Esophagus squamous epithelium (tissue), 5 donors: ENCODE data around the gene SFTPB. TPM values are rescaled to one million over a fixed set of nuclear protein-coding genes. Genes with fewer than 3 reads are reported as not detected.
"Not testable (repeated sequence)": the region's sequence is repeated elsewhere in the genome, so short reads cannot be mapped to it uniquely, and the experiment has no call there.

ENCODE experiments used
- DNase-seq: peaks from one replicate; lab custom pipeline; 2025; lab: John Stamatoyannopoulos, UW
- H3K27ac ChIP-seq, 4 donors: fragments of 200-600 bp; sonication (generic); one replicate each; pipeline ENCODE4 v1.5.1; 2016 to 2019; ENCODE audit warnings: mild to moderate bottlenecking in 1 of 4
- H3K27me3 ChIP-seq, 4 donors: fragments of 200-600 bp; sonication (generic); 1 replicate in 3 of 4; 2 replicates in 1 of 4; pipeline versions ENCODE4 v1.5.1 to v1.6.0; 2017 to 2021; ENCODE audit warnings: antibody characterized with exemption in 1 of 4
- H3K36me3 ChIP-seq, 3 donors: fragments of 200-600 bp; sonication (generic); one replicate each; pipeline ENCODE4 v1.5.1; 2016 to 2019
- H3K4me1 ChIP-seq, 3 donors: fragments of 200-600 bp; sonication (generic); one replicate each; pipeline ENCODE4 v1.5.1; 2017 to 2019
- H3K4me3 ChIP-seq, 4 donors: fragments of 200-600 bp; sonication (generic); 1 replicate in 3 of 4; 2 replicates in 1 of 4; pipeline ENCODE4 v1.5.1; 2016 to 2019; ENCODE audit warnings: mild to moderate bottlenecking in 2 of 4, moderate library complexity in 1 of 4
- H3K9me3 ChIP-seq, 3 donors: fragments of 200-600 bp; sonication (generic); one replicate each; pipeline ENCODE4 v1.5.1; 2016 to 2019
- CTCF ChIP-seq, 6 experiments: fragments of 450-650 bp in 4 of 6; fragments of 200-600 bp in 2 of 6; sonication (generic) in 2 of 6; IDR thresholded peaks; one replicate each; pipeline ENCODE4 v1.5.1; 2016 to 2019; ENCODE audit warnings: antibody characterized with exemption in 6 of 6, mild to moderate bottlenecking in 4 of 6, moderate library complexity in 4 of 6
- POLR2A ChIP-seq, 4 donors: fragments of 450-650 bp; IDR thresholded peaks; one replicate each; pipeline ENCODE4 v1.6.1; 2017; ENCODE audit warnings: antibody characterized with exemption in 4 of 4, mild to moderate bottlenecking in 4 of 4, moderate library complexity in 3 of 4
- WGBS, 2 donors: methylation state at CpG; one replicate each; pipeline ENCODE4 v1.1.5; 2018; 5-methylcytosine and 5-hydroxymethylcytosine counted together
- intact Hi-C: fragments of 100-400 bp; cut with DNase I; formaldehyde crosslinking; loops from one replicate; pipeline ENCODE4 v1.15.0; 2022
- total RNA-seq, 4 donors: library from RNA; depleted of rRNA; stranded (reverse); fragments of >200 nt; gene quantifications; one replicate each; pipeline ENCODE4 v1.1.0, GENCODE V29; 2016
- donor health status: DM: yes; HTN: yes; CAD: no.

SFTPB gene
- total RNA-seq, 4 donors from 2014 or later, result not detected

GRCh38 chr2:85615413-85615728 is 52.6 kb downstream of the SFTPB start:
- DNase-seq, result no peak
- Histone ChIP-seq H3K9me3 (no peaks in the 10 kb centered on the region), H3K27ac (peak overlapping the region; percentile 84 to 94 (median 92)), H3K36me3 (peaks cover 6 to 19% (median 7%) of the 10 kb centered on the region in 3 donors), H3K4me3 (peak overlapping the region; percentile 61 to 100 (median 94)), H3K4me1 (peaks cover 22 to 61% (median 29%) of the 10 kb centered on the region in 3 donors), H3K27me3 (no peaks in the 10 kb centered on the region)
- TF ChIP-seq POLR2A (IDR thresholded peaks at IDR 0.05) (no peak), CTCF (IDR thresholded peaks at IDR 0.05) (no peak)
- WGBS, 2 donors, result 86 to 90% methylated on average over 14 to 17 of the region's 17 CpGs
- intact Hi-C loops, result no loop called here

- H3K27ac ChIP-seq, H3K9me3 ChIP-seq, H3K4me3 ChIP-seq, H3K27me3 ChIP-seq, intact Hi-C loops, DNase-seq: not testable (repeated sequence)
- WGBS, 2 donors, result 86 to 95% methylated on average over 2 to 7 of the region's 7 CpGs
- H3K4me1 ChIP-seq, result peaks cover 24 to 65% (median 34%) of the 10 kb centered on the region in 3 donors
- H3K36me3 ChIP-seq, result peaks cover under 1 to 13% (median under 1%) of the 10 kb centered on the region in 3 donors
Measured at GRCh38 chr2:85614757-85615156, 53.2 kb downstream of the SFTPB start.

- TF ChIP-seq POLR2A (IDR thresholded peaks at IDR 0.05) (no peak), CTCF (IDR thresholded peaks at IDR 0.05) (no peak)
- Histone ChIP-seq H3K4me1 (peaks cover 24 to 65% (median 34%) of the 10 kb centered on the region in 3 donors), H3K27me3 (no peaks in the 10 kb centered on the region), H3K27ac (no peak overlapping the region), H3K36me3 (peaks cover 0 to 13% (median 0%) of the 10 kb centered on the region in 3 donors), H3K4me3 (no peak overlapping the region), H3K9me3 (no peaks in the 10 kb centered on the region)
- intact Hi-C loops, result no loop called here
- no peak for DNase-seq
- 84 to 87% methylated on average over 8 to 9 of the region's 10 CpGs for WGBS, 2 donors
Measured at GRCh38 chr2:85613717-85614515, 54.1 kb downstream of the SFTPB start.

- H3K9me3 ChIP-seq, result no peaks in the 10 kb centered on the region
- intact Hi-C loops, result no loop called here
- 17 to 24% methylated on average over 28 to 34 of the region's 73 CpGs for WGBS, 2 donors
- H3K4me3 ChIP-seq, result peak within 1 kb of the TSS; percentile 74 to 96 (median 82)
- H3K36me3 ChIP-seq, result peaks cover 0 to 29% (median 0%) of the 10 kb centered on the region in 3 donors
- H3K27me3 ChIP-seq, result no peaks in the 10 kb centered on the region
- H3K4me1 ChIP-seq, result peaks cover 20 to 64% (median 21%) of the 10 kb centered on the region in 3 donors
- DNase-seq, result peak; percentile 48
- H3K27ac ChIP-seq, result peak within 1 kb of the TSS; percentile 89 to 95 (median 92)
- no peak for TF ChIP-seq CTCF (IDR thresholded peaks at IDR 0.05)
- TF ChIP-seq POLR2A (IDR thresholded peaks at IDR 0.05), result peak in 2 of 4 donors; percentile 72 to 82
Measured at GRCh38 chr2:85611705-85612587, 56.1 kb downstream of the SFTPB start, which contains the start of gene C2orf68. Gene C2orf68, minus strand, starts transcription at chr2:85612066. Its CDS starts 82 bp downstream, at chr2:85611984.

GRCh38 chr2:85611217-85611704 is 56.7 kb downstream of the SFTPB start:
- WGBS, 2 donors, result 5 to 18% methylated on average over 9 to 23 of the region's 24 CpGs
- H3K4me1 ChIP-seq, result peaks cover 17 to 66% (median 18%) of the 10 kb centered on the region in 3 donors

More at GRCh38 chr2:85611217-85611704, 56.7 kb downstream of the SFTPB start:
- peaks cover 0 to 36% (median 0%) of the 10 kb centered on the region in 3 donors for H3K36me3 ChIP-seq
- TF ChIP-seq POLR2A (IDR thresholded peaks at IDR 0.05), result no peak
- TF ChIP-seq CTCF (IDR thresholded peaks at IDR 0.05), result no peak
- no peaks in the 10 kb centered on the region for H3K27me3 ChIP-seq
- intact Hi-C loops, result no loop called here
- peak overlapping the region; percentile 89 to 95 (median 92) for H3K27ac ChIP-seq
- no peaks in the 10 kb centered on the region for H3K9me3 ChIP-seq
- no peak for DNase-seq
- H3K4me3 ChIP-seq, result peak overlapping the region; percentile 74 to 96 (median 82)
